Trophoblast cell (in vitro differentiated cells and primary cell): ENCODE results near the gene SOS1.
A peak's percentile ranks its signal among the peaks of the same experiment; 100 is the strongest.

Experiments
- DNase-seq, 2 donors: peaks; one replicate each; pipeline ENCODE4 v3.0.0-alpha.2; 2016
- H2AFZ ChIP-seq: 2 replicates; pipeline ENCODE4 v1.6.1; 2013; ENCODE audit warnings: low read length, moderate library complexity, mild to moderate bottlenecking; ENCODE audit not compliant: insufficient read depth, poor library complexity
- H2AK5ac ChIP-seq: 2 replicates; pipeline ENCODE4 v1.6.1; 2013; ENCODE audit warnings: mild to moderate bottlenecking, low read length
- H2BK120ac ChIP-seq: 2 replicates; pipeline ENCODE4 v1.6.1; 2013; ENCODE audit warnings: low read length, mild to moderate bottlenecking, moderate library complexity; ENCODE audit not compliant: insufficient read depth, poor library complexity
- H2BK12ac ChIP-seq: 2 replicates; pipeline ENCODE4 v1.6.1; 2013; ENCODE audit warnings: mild to moderate bottlenecking, low read length, moderate library complexity
- H2BK5ac ChIP-seq: 2 replicates; pipeline ENCODE4 v1.6.1; 2013; ENCODE audit warnings: low read length, low read depth, moderate library complexity, mild to moderate bottlenecking; ENCODE audit not compliant: poor library complexity
- H3K14ac ChIP-seq: 2 replicates; pipeline ENCODE4 v1.6.1; 2013; ENCODE audit warnings: mild to moderate bottlenecking, low read length
- H3K18ac ChIP-seq: 2 replicates; pipeline ENCODE4 v1.6.1; 2013; ENCODE audit warnings: mild to moderate bottlenecking, low read length
- H3K23ac ChIP-seq: 2 replicates; pipeline ENCODE4 v1.6.1; 2013; ENCODE audit warnings: low read length
- H3K27ac ChIP-seq: 2 replicates; pipeline ENCODE4 v1.5.1; 2013; ENCODE audit warnings: low read depth, mild to moderate bottlenecking, inconsistent platforms, low read length, moderate library complexity
- H3K27me3 ChIP-seq: 2 replicates; pipeline ENCODE4 v1.6.1; 2013; ENCODE audit warnings: inconsistent platforms, mild to moderate bottlenecking, low read length, moderate library complexity; ENCODE audit not compliant: insufficient read depth
- H3K36me3 ChIP-seq, 2 experiments: 1 replicate in 1 of 2; 2 replicates in 1 of 2; pipeline ENCODE4 v1.6.1; 2013; ENCODE audit warnings: low read length in 2 of 2, mild to moderate bottlenecking in 2 of 2, moderate library complexity in 1 of 2; ENCODE audit not compliant: insufficient read depth in 2 of 2, control insufficient read depth in 1 of 2
- H3K4ac ChIP-seq: 2 replicates; pipeline ENCODE4 v1.6.1; 2013; ENCODE audit warnings: low read depth, mild to moderate bottlenecking, low read length, moderate library complexity
- H3K4me1 ChIP-seq, 2 experiments: 1 replicate in 1 of 2; 2 replicates in 1 of 2; pipeline ENCODE4 v1.6.1; 2013; ENCODE audit warnings: low read length in 2 of 2, mild to moderate bottlenecking in 2 of 2, moderate library complexity in 1 of 2; ENCODE audit not compliant: insufficient read depth in 2 of 2, control insufficient read depth in 1 of 2
- H3K4me2 ChIP-seq: 2 replicates; pipeline ENCODE4 v1.6.1; 2013; ENCODE audit warnings: inconsistent platforms, mild to moderate bottlenecking, low read length, moderate library complexity
- H3K4me3 ChIP-seq: 2 replicates; pipeline ENCODE4 v1.5.1; 2013; ENCODE audit warnings: mild to moderate bottlenecking, low read depth, low read length, inconsistent platforms
- H3K79me1 ChIP-seq: one replicate; pipeline ENCODE4 v1.6.1; 2013; ENCODE audit warnings: low read length
- H3K79me2 ChIP-seq: 2 replicates; pipeline ENCODE4 v1.6.1; 2013; ENCODE audit warnings: low read length, mild to moderate bottlenecking; ENCODE audit not compliant: control insufficient read depth, insufficient read depth, poor library complexity
- H3K9ac ChIP-seq: 2 replicates; pipeline ENCODE4 v1.6.1; 2013; ENCODE audit warnings: mild to moderate bottlenecking, low read length
- H3K9me3 ChIP-seq: 2 replicates; pipeline ENCODE4 v1.6.1; 2013; ENCODE audit warnings: low read depth, mild to moderate bottlenecking, control low read depth, inconsistent platforms, low read length; ENCODE audit not compliant: insufficient read depth
- H4K12ac ChIP-seq: 2 replicates; pipeline ENCODE4 v1.6.1; 2013; ENCODE audit warnings: low read depth, mild to moderate bottlenecking, low read length, moderate library complexity
- H4K8ac ChIP-seq: 2 replicates; pipeline ENCODE4 v1.6.1; 2013; ENCODE audit warnings: low read depth, mild to moderate bottlenecking, low read length, moderate library complexity
- H4K91ac ChIP-seq: one replicate; pipeline ENCODE4 v1.6.1; 2013; ENCODE audit warnings: low read depth, mild to moderate bottlenecking, low read length, moderate library complexity
- WGBS: extraction: QIAGEN DNeasy Blood & Tissue Kit; methylation state at CpG from one replicate; pipeline ENCODE4 v1.1.7; 2013; ENCODE audit warnings: missing lambda C conversion rate; ENCODE audit not compliant: insufficient read length, insufficient coverage; ENCODE audit errors: extremely low coverage; 5-methylcytosine and 5-hydroxymethylcytosine counted together

Gene SOS1

GRCh38 chr2:38951766-38952165, 169.1 kb downstream of the SOS1 start:
- Histone ChIP-seq H3K9ac (no peak overlapping the region), H2AK5ac (no peak overlapping the region), H4K12ac (no peak overlapping the region), H2AFZ (no peak overlapping the region), H2BK120ac (no peak overlapping the region), H2BK12ac (no peak overlapping the region), H4K91ac (no peak overlapping the region), H3K4me2 (no peak overlapping the region), H3K4ac (no peak overlapping the region), H3K18ac (no peak overlapping the region), H3K27ac (no peak overlapping the region), H3K4me1 (peaks cover 0 to 5% of the 10 kb centered on the region in 2 experiments), H3K14ac (no peak overlapping the region), H3K4me3 (no peak overlapping the region), H3K23ac (no peak overlapping the region), H3K36me3 (no peaks in the 10 kb centered on the region), H4K8ac (no peak overlapping the region), H3K27me3 (no peaks in the 10 kb centered on the region), H2BK5ac (no peak overlapping the region), H3K79me2 (no peaks in the 10 kb centered on the region), H3K79me1 (no peaks in the 10 kb centered on the region), H3K9me3 (no peaks in the 10 kb centered on the region)
- no peak for DNase-seq

DNA sequence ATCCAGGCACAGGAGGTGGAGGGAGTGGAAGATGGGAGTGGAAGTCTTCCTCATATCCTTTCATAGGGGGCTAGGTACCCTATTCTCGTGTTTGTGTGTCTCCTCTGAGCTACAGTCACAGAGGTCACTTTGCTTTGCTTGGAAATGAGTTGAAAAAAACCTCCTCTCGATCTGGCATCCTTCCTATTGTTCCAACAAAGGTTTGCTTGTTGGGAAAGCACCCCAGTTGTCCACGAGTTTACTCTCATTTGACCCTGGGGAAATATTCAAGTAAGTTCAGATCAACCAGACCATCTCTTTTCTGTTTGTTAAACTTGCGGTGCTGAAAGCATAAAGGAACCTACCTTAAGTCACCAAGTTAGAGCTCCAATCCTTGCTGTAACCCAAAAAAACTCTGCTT, 171.9 kb downstream of the SOS1 start:
- Histone ChIP-seq H4K12ac (no peak overlapping the region), H3K27me3 (no peaks in the 10 kb centered on the region), H3K79me1 (peaks cover 11% of the 10 kb centered on the region), H3K27ac (no peak overlapping the region), H3K14ac (no peak overlapping the region), H3K9ac (no peak overlapping the region), H2BK5ac (no peak overlapping the region), H3K18ac (no peak overlapping the region), H3K9me3 (no peaks in the 10 kb centered on the region), H2BK120ac (no peak overlapping the region), H4K8ac (no peak overlapping the region), H3K4me3 (no peak overlapping the region), H2AK5ac (no peak overlapping the region), H4K91ac (no peak overlapping the region), H3K4me1 (peaks cover 14 to 15% of the 10 kb centered on the region in 2 experiments), H3K23ac (no peak overlapping the region), H3K79me2 (no peaks in the 10 kb centered on the region), H2BK12ac (peak overlapping the region; percentile 34), H3K36me3 (no peaks in the 10 kb centered on the region), H2AFZ (no peak overlapping the region), H3K4ac (no peak overlapping the region), H3K4me2 (no peak overlapping the region)
- WGBS = no CpG with 5 or more reads among the region's 4 CpGs
- DNase-seq = no peak

DNA sequence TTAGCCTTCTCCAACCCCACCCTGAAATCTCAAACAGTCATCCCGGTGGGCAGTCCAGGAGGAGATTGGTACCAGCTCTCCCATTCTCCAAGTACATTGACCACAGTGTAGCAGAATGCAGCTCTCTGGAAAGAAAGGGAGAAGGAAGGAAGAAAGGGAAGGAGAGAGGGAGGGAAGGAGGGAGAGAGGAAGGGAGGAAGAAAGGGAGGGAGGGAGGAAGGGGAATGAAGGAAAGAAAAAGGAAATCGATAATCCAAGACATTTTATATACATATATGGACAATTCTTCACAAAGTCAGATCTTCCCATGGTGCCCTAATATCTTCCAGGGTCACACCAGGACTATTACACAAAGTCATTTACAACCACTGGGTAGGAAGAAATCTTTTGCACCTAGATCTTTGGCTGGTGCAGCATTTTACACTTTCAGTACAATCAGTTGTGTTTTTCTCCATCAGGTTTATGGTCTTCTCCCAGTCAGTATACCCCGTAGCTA, 172.4 kb downstream of the SOS1 start:
- Histone ChIP-seq H3K4me3 (no peak overlapping the region), H3K79me1 (peaks cover 13% of the 10 kb centered on the region), H2AK5ac (no peak overlapping the region), H3K79me2 (no peaks in the 10 kb centered on the region), H4K8ac (no peak overlapping the region), H3K4ac (no peak overlapping the region), H3K14ac (no peak overlapping the region), H3K27me3 (no peaks in the 10 kb centered on the region), H4K12ac (no peak overlapping the region), H2BK120ac (no peak overlapping the region), H3K4me2 (no peak overlapping the region), H2AFZ (no peak overlapping the region), H3K18ac (no peak overlapping the region), H4K91ac (no peak overlapping the region), H3K9me3 (no peaks in the 10 kb centered on the region), H2BK12ac (no peak overlapping the region), H3K36me3 (no peaks in the 10 kb centered on the region), H3K4me1 (peaks cover 16% of the 10 kb centered on the region in 2 experiments), H3K9ac (no peak overlapping the region), H3K27ac (no peak overlapping the region), H2BK5ac (no peak overlapping the region), H3K23ac (no peak overlapping the region)
- no peak for DNase-seq
- WGBS = no CpG with 5 or more reads among the region's 3 CpGs

DNA sequence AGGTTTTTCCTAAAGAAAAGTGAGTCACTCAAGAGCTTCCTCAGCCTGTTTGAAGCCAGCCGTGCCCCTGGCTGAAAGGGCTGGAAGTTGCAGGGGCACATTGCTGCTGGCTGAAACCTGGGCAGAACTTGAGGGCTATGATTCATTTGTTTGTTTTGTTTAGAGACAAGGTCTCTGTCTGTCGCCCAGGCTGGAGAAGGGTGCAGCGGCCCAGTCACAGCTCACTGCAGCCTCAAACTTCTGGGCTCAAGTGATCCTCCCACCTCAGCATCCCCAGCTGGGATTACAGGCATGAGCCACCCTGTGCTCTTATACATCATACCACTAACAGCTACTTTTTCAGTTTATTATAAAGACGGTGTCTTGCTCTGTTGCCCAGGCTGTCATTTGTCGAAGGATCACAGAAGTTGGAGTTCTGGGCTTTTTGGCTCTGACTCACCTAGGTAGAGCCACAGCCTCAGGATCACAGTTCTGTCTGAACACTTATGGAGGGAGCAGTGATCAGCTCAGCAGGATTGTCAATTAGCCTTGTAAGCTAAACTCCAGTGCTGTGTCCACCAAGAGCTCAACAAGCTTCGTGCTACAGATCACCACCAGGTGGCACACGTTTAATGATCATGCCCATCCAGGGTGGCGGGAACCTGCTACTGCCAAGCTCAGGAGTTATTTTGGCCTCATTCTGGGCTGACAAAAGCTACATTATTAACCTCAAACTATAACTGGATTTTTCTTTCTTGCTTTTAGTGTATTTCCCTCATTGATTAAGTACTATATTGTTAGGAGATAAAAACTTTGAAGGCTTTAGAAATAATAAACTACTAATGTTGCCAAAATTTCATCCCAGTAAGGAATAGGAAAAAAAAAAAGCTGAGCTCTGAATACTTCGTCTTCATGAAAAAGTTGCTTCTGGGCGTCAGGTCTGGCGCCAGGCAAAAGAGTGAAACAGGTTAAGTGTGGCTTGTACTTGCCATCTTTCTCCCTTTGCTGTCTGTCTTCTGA, 173.3 kb downstream of the SOS1 start:
- H3K4me1 ChIP-seq = peaks cover 20 to 21% of the 10 kb centered on the region in 2 experiments
- peaks cover 18% of the 10 kb centered on the region for H3K79me1 ChIP-seq
- no peak overlapping the region for H3K23ac ChIP-seq
- no peaks in the 10 kb centered on the region for H3K9me3 ChIP-seq
- H3K14ac ChIP-seq = no peak overlapping the region
- no peak overlapping the region for H2AFZ ChIP-seq
- H3K18ac ChIP-seq = no peak overlapping the region
- no peak overlapping the region for H3K9ac ChIP-seq
- H2BK120ac ChIP-seq = no peak overlapping the region
- H3K79me2 ChIP-seq = no peaks in the 10 kb centered on the region
- peak overlapping the region; percentile 11 for H3K4me2 ChIP-seq
- no peak overlapping the region for H4K91ac ChIP-seq
- H3K4me3 ChIP-seq = no peak overlapping the region
- WGBS = no CpG with 5 or more reads among the region's 11 CpGs
- H3K27me3 ChIP-seq = no peaks in the 10 kb centered on the region
- no peak overlapping the region for H3K4ac ChIP-seq
- H2BK12ac ChIP-seq = no peak overlapping the region
- no peak overlapping the region for H4K8ac ChIP-seq
- peak; percentile 94 to 96 for DNase-seq
- H2BK5ac ChIP-seq = peak overlapping the region; percentile 27
- no peaks in the 10 kb centered on the region for H3K36me3 ChIP-seq
- H3K27ac ChIP-seq = peak overlapping the region; percentile 66
- H4K12ac ChIP-seq = no peak overlapping the region
- no peak overlapping the region for H2AK5ac ChIP-seq
